ENCODE measurements around the gene ADNP2.

The ADNP2 gene

GRCh38 chr18:80168982-80169381, 59.9 kb downstream of the ADNP2 start:
- TF ChIP-seq ZFP3 (tag by site-specific recombination; IDR thresholded peaks at IDR 0.05; ENCODE audit: low read depth) (no peak), OVOL3 (tag by site-specific recombination; IDR thresholded peaks at IDR 0.05) (no peak), ZNF513 (tag by site-specific recombination; IDR thresholded peaks at IDR 0.05) (no peak), ZNF664 (tag by site-specific recombination; IDR thresholded peaks at IDR 0.05) (no peak), ZNF26 (tag by site-specific recombination; IDR thresholded peaks at IDR 0.05) (no peak), ZNF501 (tag by site-specific recombination; IDR thresholded peaks at IDR 0.05) (no peak), HOXC10 (CRISPR knock-in tag; IDR thresholded peaks at IDR 0.05) (no peak), ZNF660 (tag by site-specific recombination; IDR thresholded peaks at IDR 0.05) (no peak), REPIN1 (tag by site-specific recombination; IDR thresholded peaks at IDR 0.05; ENCODE audit: low read depth) (no peak), HIC1 (tag by site-specific recombination; IDR thresholded peaks at IDR 0.05) (no peak), ZNF2 (tag by site-specific recombination; IDR thresholded peaks at IDR 0.05) (no peak), ZNF48 (tag by site-specific recombination; IDR thresholded peaks at IDR 0.05) (no peak), KLF16 (tag by site-specific recombination; IDR thresholded peaks at IDR 0.05) (no peak), TRIM28 (IDR thresholded peaks at IDR 0.05; ENCODE audit: borderline replicate concordance, low read length) (no peak), ZNF692 (tag by site-specific recombination; IDR thresholded peaks at IDR 0.05) (no peak), ZNF701 (tag by site-specific recombination; IDR thresholded peaks at IDR 0.05) (no peak), ZNF184 (tag by site-specific recombination; IDR thresholded peaks at IDR 0.05) (no peak), ZNF837 (tag by site-specific recombination; IDR thresholded peaks at IDR 0.05) (no peak), ZNF138 (tag by site-specific recombination; IDR thresholded peaks at IDR 0.05; ENCODE audit: borderline replicate concordance) (no peak), ZNF510 (tag by site-specific recombination; IDR thresholded peaks at IDR 0.05; ENCODE audit: insufficient replicate concordance) (no peak)
- Histone ChIP-seq H3K36me3 (ENCODE audit: control insufficient read depth in 2 of 2, insufficient read depth in 1 of 2, low read length in 2 of 2) (no peaks in the 10 kb centered on the region), H3K9me3 (ENCODE audit: control insufficient read depth, insufficient read depth, low read depth, low read length) (no peaks in the 10 kb centered on the region), H3K4me3 (ENCODE audit: low read depth, low read length) (no peak overlapping the region), H3K4me1 (ENCODE audit: control insufficient read depth, insufficient read depth, low read length) (no peaks in the 10 kb centered on the region), H3K27ac (ENCODE audit: extremely low read depth, low read depth, low read length) (no peak overlapping the region)
- ChIA-PET POLR2A (no interaction called here), CTCF (interaction anchor here (0.8 kb wide), 1 partner anchor 32 kb away, joined by 3 read pairs; no protein-coding TSS in a partner anchor)

GRCh38 chr18:80169607-80170006, 60.5 kb downstream of the ADNP2 start:
- Histone ChIP-seq H3K36me3 (ENCODE audit: control insufficient read depth in 2 of 2, insufficient read depth in 1 of 2, low read length in 2 of 2) (no peaks in the 10 kb centered on the region), H3K4me1 (ENCODE audit: control insufficient read depth, insufficient read depth, low read length) (no peaks in the 10 kb centered on the region), H3K9me3 (ENCODE audit: control insufficient read depth, insufficient read depth, low read depth, low read length) (no peaks in the 10 kb centered on the region), H3K4me3 (ENCODE audit: low read depth, low read length) (no peak overlapping the region), H3K27ac (ENCODE audit: extremely low read depth, low read depth, low read length) (no peak overlapping the region)
- no peak for TF ChIP-seq BCL11B (tag by site-specific recombination; IDR thresholded peaks at IDR 0.05; ENCODE audit: low read depth)
- no peak for TF ChIP-seq ZNF501 (tag by site-specific recombination; IDR thresholded peaks at IDR 0.05)
- no peak for TF ChIP-seq ZNF596 (tag by site-specific recombination; IDR thresholded peaks at IDR 0.05)
- POLR2A ChIA-PET = no interaction called here
- CTCF ChIA-PET = interaction anchor here (1.8 kb wide), 1 partner anchor 11 kb away, joined by 3 read pairs; no protein-coding TSS in a partner anchor

All from HEK293 (cell line).